Neural progenitor cell (in vitro differentiated cells): Measurements from ENCODE around the gene SCGN.

Experiments used
- CTCF ChIP-seq: fragments of 200-600 bp; sonication (generic); IDR thresholded peaks from 2 replicates; pipeline ENCODE4 v1.5.1; 2017; ENCODE audit warnings: antibody characterized with exemption, mild to moderate bottlenecking
- EZH2 ChIP-seq: fragments of 200-600 bp; sonication (generic); IDR thresholded peaks from 2 replicates; pipeline ENCODE4 v1.6.1; 2017; ENCODE audit warnings: antibody characterized with exemption, mild to moderate bottlenecking, moderate library complexity
- EZH2phosphoT487 ChIP-seq: fragments of 200-600 bp; sonication (generic); IDR thresholded peaks from 2 replicates; pipeline ENCODE4 v1.6.1; 2017; ENCODE audit warnings: antibody characterized with exemption

- TF ChIP-seq EZH2: no peak
- TF ChIP-seq CTCF: no peak
- no peak for TF ChIP-seq EZH2phosphoT487
Measured at GRCh38 chr6:25699649-25700048, 47.6 kb downstream of the SCGN start.
